DMS114 treated with DMSO at 0.1 percent for 48 hours (cell line): Measurements from ENCODE around the gene SVOP.
"Not testable (repeated sequence)": the region's sequence is repeated elsewhere in the genome, so short reads cannot be mapped to it uniquely, and the experiment has no call there.

Experiments used
- DNase-seq: peaks from one replicate; lab custom pipeline; 2025; ENCODE audit not compliant: unreplicated experiment; lab: John Stamatoyannopoulos, UW

The SVOP gene

DNA sequence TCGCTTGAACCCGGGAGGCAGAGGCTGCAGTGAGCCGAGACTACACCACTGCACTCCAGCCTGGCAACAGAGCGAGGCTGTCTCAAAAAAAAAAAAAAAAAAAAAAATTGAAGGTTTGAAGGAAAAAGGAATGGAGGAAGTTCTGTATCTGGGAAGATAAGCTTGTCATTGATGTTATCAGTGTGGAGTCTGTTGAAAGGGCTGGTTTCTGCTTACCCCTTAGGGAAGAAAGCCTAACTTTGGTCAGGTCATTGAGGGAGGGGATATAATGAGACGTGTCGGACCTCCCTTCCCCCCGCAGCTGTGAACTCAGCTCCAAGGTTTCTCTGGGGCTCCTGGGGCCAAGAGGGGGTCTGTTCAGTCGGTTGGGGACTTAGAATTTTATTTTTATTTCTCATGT is 124.5 kb downstream of the SVOP start:
- DNase-seq, result no peak

DNA sequence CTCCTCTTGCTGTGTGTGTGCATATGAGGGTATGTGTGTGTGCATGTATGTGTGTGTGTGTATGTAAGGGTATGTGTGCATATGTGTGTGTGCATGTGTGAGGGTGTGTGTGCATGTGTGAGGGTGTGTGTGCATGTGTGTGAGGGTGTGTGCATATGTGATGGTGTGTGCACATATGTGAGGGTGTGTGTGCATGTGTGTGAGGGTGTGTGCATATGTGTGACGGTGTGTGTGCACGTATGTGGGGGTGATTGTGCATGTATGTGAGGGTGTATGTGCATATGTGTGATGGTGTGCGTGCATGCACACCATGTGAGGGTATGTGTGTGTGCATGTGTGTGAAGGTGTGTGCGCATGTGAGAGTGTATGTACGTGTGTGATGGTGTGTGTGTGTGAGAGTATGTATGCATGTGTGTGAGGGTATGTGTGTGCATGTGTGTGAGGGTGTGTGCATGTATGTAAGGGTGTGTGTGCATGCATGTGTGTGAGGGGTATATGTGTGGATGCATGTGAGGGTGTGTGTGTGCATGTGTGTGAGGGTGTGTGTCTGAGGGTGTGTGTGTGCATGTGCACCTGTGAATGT is 125.6 kb downstream of the SVOP start:
- DNase-seq, result no peak

- DNase-seq, result no peak
These were observed 130.7 kb downstream of the SVOP start for GRCh38 chr12:108890208-108890607.

- DNase-seq, result no peak
These were observed 132.8 kb downstream of the SVOP start for GRCh38 chr12:108888031-108888430.

- DNase-seq, result no peak
These were observed 133.8 kb downstream of the SVOP start for GRCh38 chr12:108886873-108887629.

DNA sequence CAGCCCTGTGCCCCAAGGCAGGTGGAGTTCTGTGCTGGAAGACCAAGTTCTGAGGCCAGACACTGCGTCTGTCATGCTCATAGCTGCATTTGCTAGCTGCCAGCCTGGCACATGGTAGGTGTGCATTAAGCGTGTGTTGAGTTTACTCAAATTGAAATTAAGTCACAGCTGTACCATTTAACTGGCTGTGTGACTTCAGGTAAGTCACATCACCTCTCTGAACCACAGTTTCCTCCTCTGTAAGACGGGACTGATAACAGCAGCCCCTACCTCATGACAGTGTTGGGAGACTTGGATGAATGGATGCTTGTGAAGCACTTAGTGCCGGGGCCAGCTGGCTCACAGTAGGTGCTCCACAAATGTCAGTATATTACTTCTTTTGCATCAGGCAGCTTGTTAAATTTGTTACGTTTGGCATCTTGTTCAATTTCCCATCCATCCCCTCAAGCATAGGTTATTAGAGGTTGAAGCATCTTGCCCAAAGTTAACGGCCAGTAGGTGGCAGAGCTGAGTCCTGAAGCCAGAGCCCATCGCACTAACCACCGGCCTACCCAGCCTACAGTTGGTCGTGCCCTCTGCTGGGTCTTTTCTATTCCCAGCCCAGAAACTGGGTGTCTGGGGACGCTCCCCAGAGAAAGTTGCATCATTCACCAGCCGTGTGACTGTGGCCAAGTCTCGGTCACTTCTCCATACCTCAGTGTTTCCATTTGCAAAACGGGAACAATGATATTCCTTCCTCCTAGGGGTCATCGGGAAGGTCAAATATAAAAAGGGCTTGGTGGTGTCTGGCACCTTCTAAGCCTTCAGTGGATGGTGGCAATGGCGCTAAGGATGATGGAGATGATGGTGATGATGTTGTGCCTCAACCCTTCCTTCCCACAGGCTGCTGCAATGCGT is 136.5 kb downstream of the SVOP start:
- no peak for DNase-seq

DNA sequence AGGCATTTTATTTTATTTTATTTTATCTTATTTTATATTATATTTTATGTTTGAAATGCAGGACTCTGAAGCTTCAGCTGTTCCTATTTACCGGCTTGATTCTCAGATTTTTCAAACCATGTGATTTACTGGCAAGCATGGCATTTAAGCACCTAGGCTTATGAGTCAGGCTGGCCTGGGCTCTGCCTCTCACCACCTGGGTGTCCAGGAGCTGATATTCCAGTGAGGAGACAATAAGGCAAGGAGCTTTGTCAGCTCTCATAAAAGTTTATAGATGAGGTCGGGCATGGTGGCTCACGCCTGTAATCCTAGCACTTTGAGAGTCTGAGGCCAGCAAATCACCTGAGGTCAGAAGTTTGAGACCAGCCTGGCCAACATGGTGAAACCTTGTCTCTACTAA is 138.9 kb downstream of the SVOP start:
- no peak for DNase-seq

DNA sequence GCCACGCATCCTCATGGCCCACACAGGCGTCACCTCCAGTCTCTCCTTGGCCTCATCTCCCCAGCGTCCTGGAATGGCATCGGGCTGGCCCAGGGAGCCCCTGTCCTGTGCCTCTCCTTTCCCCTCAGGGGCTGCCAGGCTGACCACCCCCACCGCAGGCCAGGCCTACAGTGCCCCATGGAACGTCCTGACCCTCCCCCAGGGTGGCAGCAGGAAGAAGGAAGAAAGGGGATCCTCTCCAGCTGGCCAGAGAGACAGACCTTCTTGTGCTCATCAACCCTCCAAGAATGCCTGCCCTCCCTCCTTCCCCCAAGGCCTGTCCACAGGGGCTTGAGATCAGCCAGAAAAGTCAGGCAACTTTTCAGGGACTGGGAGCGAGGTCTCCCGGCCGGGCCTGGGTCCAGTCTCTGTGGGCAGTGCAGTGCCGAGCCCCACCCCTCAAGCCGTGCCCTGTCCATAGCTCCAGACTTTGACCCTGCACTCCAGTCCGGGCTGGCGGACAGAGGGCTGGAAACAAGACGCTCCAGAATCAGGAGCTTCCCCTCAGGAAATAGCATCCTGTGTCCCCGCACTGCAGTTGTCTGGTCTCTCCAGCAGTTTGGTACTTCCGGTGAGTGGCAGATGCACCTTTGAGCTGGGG is 141.1 kb downstream of the SVOP start, which contains the start of gene DAO:
Gene DAO, plus strand, starts transcription at position 478 of the 640 bp plus-strand sequence. CDS start 4,915 bp downstream, outside the sequence.
- DNase-seq, result no peak

- DNase-seq, result no peak
These were observed 144.3 kb downstream of the SVOP start for GRCh38 chr12:108876550-108876949.

DNA sequence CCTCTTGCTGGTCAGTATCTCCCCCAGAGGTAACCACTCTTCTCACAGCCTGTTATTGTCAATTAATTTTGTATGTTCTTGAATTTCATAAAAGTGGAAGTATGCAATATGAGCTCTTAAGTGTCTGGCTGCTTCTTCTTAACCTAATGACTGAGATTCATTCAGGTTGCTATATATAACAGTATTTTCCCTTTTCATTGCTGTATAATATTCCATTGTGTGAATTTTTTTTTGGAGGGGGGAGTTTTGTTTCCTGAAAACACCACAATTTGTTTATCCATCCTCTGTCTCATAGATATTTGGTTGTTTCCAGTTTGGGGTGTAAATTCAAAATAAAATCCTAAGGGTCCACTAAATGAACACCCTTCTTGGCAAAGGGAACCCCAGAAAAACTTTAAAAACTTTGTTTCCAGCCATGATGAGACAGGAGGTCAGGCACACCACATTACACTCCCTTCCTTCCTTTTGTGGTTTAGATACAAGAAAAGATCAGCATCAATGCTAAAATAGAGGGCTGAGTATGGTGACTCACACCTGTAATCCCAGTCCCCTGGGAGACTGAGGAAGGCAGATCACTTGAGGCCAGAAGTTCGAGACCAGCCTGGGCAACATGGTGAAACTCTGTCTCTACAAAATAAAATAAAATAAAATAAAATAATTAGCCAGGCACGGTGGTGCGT is 145.0 kb downstream of the SVOP start:
- DNase-seq, result no peak

GRCh38 chr12:108875280-108875679 is 145.6 kb downstream of the SVOP start:
- DNase-seq, result no peak

- no peak for DNase-seq
These were observed 152.1 kb downstream of the SVOP start for GRCh38 chr12:108868781-108869180.

DNA sequence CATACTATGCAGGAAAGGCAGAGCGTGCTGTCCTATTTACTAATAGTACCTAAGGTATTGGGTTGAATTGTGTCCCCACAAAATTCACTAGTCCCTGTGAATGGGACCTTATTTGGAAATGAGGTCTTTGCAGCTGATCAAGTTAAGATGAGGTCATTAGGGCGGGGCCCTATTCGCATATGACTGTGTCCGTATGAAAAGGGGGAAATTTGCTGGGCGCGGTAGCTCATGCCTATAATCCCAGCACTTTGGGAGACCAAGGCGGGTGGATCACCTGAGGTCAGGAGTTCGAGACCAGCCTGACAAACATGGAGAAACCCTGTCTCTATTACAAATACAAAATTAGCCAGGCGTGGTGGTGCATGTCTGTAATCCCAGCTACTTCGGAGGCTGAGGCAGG is 154.8 kb downstream of the SVOP start:
- DNase-seq, result not testable (repeated sequence)

DNA sequence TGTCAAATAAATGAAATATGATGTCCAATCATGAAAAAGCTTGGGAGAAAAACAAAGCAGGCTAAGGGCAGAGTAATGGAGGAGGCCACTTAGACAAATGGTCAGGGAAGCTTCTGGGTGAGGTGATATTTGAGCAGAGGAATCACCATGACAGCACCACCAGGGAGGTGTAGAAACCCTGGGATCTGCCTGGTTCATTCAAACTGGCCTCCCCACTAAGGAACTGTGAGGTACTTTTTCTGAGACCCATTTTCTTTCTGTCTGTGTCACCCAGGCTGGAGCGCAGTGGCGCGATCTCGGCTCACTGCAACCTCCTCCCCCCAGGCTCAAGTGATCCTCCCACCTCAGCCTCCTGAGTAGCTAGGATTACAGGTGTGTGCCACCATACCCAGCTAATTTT is 155.7 kb downstream of the SVOP start:
- DNase-seq, result no peak

DNA sequence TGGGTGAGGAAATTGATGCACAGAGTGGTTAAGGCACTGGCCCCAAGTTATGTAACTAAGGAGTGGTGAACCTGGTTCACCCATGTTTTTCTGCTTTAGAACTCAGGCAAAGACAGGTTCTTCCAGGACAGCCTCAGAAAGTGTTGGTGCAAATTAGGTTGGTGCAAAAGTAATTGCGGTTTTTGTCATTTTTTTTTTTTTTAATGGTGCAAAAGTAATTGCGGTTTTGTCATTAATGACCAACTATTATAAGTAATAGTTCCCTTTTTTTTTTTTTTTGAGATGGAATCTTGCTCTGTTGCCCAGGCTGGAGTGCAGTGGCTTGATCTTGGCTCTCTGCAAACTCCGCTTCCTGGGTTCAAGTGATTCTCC is 158.3 kb downstream of the SVOP start:
- DNase-seq, result no peak

- no peak for DNase-seq
These were observed 158.8 kb downstream of the SVOP start for GRCh38 chr12:108861878-108862587.

DNA sequence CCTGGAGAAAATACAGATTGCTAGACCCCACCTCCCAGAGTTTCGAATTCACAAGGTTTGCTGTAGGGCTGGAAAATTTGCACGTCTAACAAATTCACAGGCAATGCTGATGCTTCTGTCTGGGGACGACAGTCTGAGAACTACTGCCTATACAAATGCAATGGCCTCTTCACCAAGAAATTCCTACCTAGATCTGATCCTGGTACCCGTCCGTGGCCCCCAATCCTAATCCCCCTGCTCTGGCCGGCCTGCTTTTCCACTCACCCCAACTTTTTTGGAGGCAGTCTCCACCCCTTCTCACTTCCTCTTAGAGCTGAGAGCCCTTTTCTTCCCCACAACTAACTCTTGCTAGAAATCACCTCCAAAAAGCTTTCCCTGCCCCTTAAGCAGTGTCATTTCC is 160.4 kb downstream of the SVOP start:
- no peak for DNase-seq

GRCh38 chr12:108859923-108860291 is 161.0 kb downstream of the SVOP start:
- DNase-seq, result no peak

GRCh38 chr12:108859141-108859922 is 161.5 kb downstream of the SVOP start:
- not testable (repeated sequence) for DNase-seq
